ENCODE data around the gene GPR156.

The GPR156 gene

DNA sequence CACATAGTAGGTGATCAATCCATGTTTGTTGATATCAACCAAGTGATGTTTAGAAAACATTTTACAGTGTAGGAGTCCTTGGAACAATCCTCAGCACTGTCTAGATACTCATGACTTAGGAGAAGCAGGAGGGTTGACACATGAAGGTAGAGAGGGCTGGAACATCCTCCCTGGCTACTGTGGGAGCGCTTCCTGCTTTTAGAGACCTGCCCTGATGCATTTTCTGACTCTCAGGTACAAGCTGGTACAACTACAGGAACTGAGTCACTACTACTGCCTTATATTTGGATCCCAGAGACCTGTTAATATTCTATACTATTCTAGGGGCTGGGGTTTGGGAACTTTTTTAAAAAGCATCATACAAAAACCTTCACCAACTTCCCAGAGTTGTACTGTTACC, 20.1 kb downstream of the GPR156 start:
- Histone ChIP-seq H3K9me3 (ENCODE audit: control insufficient read depth, insufficient read depth, low read length) (no peaks in the 10 kb centered on the region), H3K27me3 (ENCODE audit: control insufficient read depth, low read length) (no peaks in the 10 kb centered on the region), H3K9me2 (replicated peaks; ENCODE audit: control insufficient read depth, low read length) (no peaks in the 10 kb centered on the region), H3K4me1 (ENCODE audit: control insufficient read depth, low read length) (no peaks in the 10 kb centered on the region), H3F3A (ENCODE audit: control insufficient read depth, insufficient read depth) (no peaks in the 10 kb centered on the region), H4K20me1 (ENCODE audit: control insufficient read depth, insufficient read depth, low read depth, low read length) (no peaks in the 10 kb centered on the region), H3K79me2 (ENCODE audit: control insufficient read depth, low read length) (no peaks in the 10 kb centered on the region), H3K27ac (ENCODE audit: low read depth, low read length) (no peak overlapping the region), H3K4me3 (ENCODE audit: low read length) (no peak overlapping the region), H3K4me2 (ENCODE audit: low read length) (no peak overlapping the region), H3K36me3 (ENCODE audit: control insufficient read depth, low read length) (no peaks in the 10 kb centered on the region)
- TF ChIP-seq, protein P1, sequence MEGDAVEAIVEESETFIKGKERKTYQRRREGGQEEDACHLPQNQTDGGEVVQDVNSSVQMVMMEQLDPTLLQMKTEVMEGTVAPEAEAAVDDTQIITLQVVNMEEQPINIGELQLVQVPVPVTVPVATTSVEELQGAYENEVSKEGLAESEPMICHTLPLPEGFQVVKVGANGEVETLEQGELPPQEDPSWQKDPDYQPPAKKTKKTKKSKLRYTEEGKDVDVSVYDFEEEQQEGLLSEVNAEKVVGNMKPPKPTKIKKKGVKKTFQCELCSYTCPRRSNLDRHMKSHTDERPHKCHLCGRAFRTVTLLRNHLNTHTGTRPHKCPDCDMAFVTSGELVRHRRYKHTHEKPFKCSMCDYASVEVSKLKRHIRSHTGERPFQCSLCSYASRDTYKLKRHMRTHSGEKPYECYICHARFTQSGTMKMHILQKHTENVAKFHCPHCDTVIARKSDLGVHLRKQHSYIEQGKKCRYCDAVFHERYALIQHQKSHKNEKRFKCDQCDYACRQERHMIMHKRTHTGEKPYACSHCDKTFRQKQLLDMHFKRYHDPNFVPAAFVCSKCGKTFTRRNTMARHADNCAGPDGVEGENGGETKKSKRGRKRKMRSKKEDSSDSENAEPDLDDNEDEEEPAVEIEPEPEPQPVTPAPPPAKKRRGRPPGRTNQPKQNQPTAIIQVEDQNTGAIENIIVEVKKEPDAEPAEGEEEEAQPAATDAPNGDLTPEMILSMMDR (IDR thresholded peaks at IDR 0.05; ENCODE audit: low read depth, low read length, poor library complexity, severe bottlenecking): no peak
- TF ChIP-seq EZH2phosphoT487 (IDR thresholded peaks at IDR 0.05; ENCODE audit: borderline replicate concordance, low read length): no peak

DNA sequence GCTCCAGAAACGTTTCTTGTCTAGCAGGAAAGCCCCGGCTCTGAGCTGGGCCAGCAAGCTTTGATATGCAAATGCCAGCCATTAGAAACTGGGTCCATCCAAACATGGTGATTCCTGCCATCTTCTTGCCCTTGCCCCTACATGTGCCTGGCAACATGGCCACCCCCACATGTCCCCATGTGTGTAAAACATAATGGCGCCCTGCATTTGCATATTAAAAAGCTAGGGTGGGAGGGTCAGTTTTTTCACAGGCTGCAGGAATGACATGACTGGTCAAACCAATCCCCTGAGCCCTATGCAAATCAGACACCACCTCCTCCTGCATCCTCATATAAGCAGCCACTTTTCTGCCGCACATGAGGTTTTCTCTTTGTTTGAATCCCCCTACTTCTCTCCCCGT, 21.2 kb downstream of the GPR156 start:
- no peaks in the 10 kb centered on the region for H3K9me2 ChIP-seq (replicated peaks; ENCODE audit: control insufficient read depth, low read length)
- no peaks in the 10 kb centered on the region for H3K79me2 ChIP-seq (ENCODE audit: control insufficient read depth, low read length)
- no peak overlapping the region for H3K4me2 ChIP-seq (ENCODE audit: low read length)
- no peaks in the 10 kb centered on the region for H3F3A ChIP-seq (ENCODE audit: control insufficient read depth, insufficient read depth)
- no peaks in the 10 kb centered on the region for H3K9me3 ChIP-seq (ENCODE audit: control insufficient read depth, insufficient read depth, low read length)
- no peak overlapping the region for H3K27ac ChIP-seq (ENCODE audit: low read depth, low read length)
- no peaks in the 10 kb centered on the region for H4K20me1 ChIP-seq (ENCODE audit: control insufficient read depth, insufficient read depth, low read depth, low read length)
- no peaks in the 10 kb centered on the region for H3K36me3 ChIP-seq (ENCODE audit: control insufficient read depth, low read length)
- no peaks in the 10 kb centered on the region for H3K27me3 ChIP-seq (ENCODE audit: control insufficient read depth, low read length)
- H3K4me1 ChIP-seq (ENCODE audit: control insufficient read depth, low read length): no peaks in the 10 kb centered on the region
- no peak overlapping the region for H3K4me3 ChIP-seq (ENCODE audit: low read length)
- TF ChIP-seq, protein P1 (IDR thresholded peaks at IDR 0.05; ENCODE audit: low read depth, low read length, poor library complexity, severe bottlenecking): no peak
- TF ChIP-seq EZH2phosphoT487 (IDR thresholded peaks at IDR 0.05; ENCODE audit: borderline replicate concordance, low read length): no peak

DNA sequence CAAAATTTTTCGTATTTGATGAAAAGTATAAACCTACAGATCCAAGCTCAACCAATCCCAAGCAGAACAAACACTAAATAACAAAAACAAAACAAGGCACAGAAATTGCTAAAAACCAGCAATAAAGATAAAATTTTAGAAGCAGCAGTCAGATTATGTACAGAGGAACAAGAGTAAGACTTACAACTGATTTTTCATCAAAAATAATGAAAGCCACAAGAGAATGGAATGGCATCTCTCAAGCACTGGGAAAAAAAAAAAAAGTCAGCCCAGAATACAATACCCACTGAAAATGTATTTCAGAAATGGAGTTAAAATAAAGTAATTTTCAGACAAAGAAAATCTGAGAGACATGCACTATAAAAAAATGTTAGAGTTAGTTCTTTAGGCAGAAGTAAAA, 27.0 kb downstream of the GPR156 start:
- Histone ChIP-seq H3K4me2 (ENCODE audit: low read length) (no peak overlapping the region), H3F3A (ENCODE audit: control insufficient read depth, insufficient read depth) (no peaks in the 10 kb centered on the region), H3K27ac (ENCODE audit: low read depth, low read length) (no peak overlapping the region), H3K9me2 (replicated peaks; ENCODE audit: control insufficient read depth, low read length) (no peaks in the 10 kb centered on the region), H3K36me3 (ENCODE audit: control insufficient read depth, low read length) (no peaks in the 10 kb centered on the region), H3K4me3 (ENCODE audit: low read length) (no peak overlapping the region), H4K20me1 (ENCODE audit: control insufficient read depth, insufficient read depth, low read depth, low read length) (no peaks in the 10 kb centered on the region), H3K9me3 (ENCODE audit: control insufficient read depth, insufficient read depth, low read length) (peaks cover 3% of the 10 kb centered on the region; the same call in 1 of the 2 replicates), H3K27me3 (ENCODE audit: control insufficient read depth, low read length) (no peaks in the 10 kb centered on the region), H3K79me2 (ENCODE audit: control insufficient read depth, low read length) (no peaks in the 10 kb centered on the region), H3K4me1 (ENCODE audit: control insufficient read depth, low read length) (no peaks in the 10 kb centered on the region)
- TF ChIP-seq, protein P1 (IDR thresholded peaks at IDR 0.05; ENCODE audit: low read depth, low read length, poor library complexity, severe bottlenecking): no peak

DNA sequence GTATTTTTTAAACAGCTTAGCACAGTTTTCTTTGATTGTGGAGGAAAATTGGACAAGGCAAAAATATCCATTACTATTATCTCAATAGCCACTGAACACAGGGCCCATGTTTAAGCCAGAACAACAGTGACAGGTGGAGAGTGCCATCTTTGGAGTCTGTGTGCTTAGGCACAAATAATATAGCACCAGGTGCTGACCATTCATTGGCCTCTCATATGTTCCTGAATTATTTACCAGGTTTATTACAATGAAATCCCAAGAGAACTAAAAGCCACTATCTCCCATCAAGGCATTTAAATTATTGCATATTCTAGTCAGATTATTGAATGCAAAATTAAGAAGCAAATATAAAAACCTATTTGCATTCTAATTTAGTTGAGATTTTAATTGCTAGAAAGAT, 39.6 kb downstream of the GPR156 start:
- Histone ChIP-seq H3K4me1 (ENCODE audit: control insufficient read depth, low read length) (no peaks in the 10 kb centered on the region), H3F3A (ENCODE audit: control insufficient read depth, insufficient read depth) (no peaks in the 10 kb centered on the region), H4K20me1 (ENCODE audit: control insufficient read depth, insufficient read depth, low read depth, low read length) (no peaks in the 10 kb centered on the region), H3K4me3 (ENCODE audit: low read length) (no peak overlapping the region), H3K27me3 (ENCODE audit: control insufficient read depth, low read length) (0 out of 2 replicates have a peak, but pooled peaks cover 3% of the 10 kb centered on the region), H3K4me2 (ENCODE audit: low read length) (no peak overlapping the region), H3K79me2 (ENCODE audit: control insufficient read depth, low read length) (no peaks in the 10 kb centered on the region), H3K9me3 (ENCODE audit: control insufficient read depth, insufficient read depth, low read length) (no peaks in the 10 kb centered on the region), H3K27ac (ENCODE audit: low read depth, low read length) (no peak overlapping the region), H3K36me3 (ENCODE audit: control insufficient read depth, low read length) (no peaks in the 10 kb centered on the region), H3K9me2 (replicated peaks; ENCODE audit: control insufficient read depth, low read length) (no peaks in the 10 kb centered on the region)
- no peak for TF ChIP-seq EZH2phosphoT487 (IDR thresholded peaks at IDR 0.05; ENCODE audit: borderline replicate concordance, low read length)
- TF ChIP-seq, protein P1 (IDR thresholded peaks at IDR 0.05; ENCODE audit: low read depth, low read length, poor library complexity, severe bottlenecking): no peak
